Stimulated activated effector memory CD8-positive, alpha-beta T cell treated with anti-CD3 and anti-CD28 coated beads, Interleukin-12 subunit alpha, Interleukin-12 subunit beta, amount 100 ng/mL, for 72 hours (primary cell): ENCODE results near the gene C1orf198.
A peak's percentile ranks its signal among the peaks of the same experiment; 100 is the strongest.

Experiments used
- ATAC-seq: fragments of 150-1000 bp; cut with Tn5 transposase; 2 replicates; pipeline ENCODE4 v1.10.0; 2021
- DNase-seq, 2 donors: peaks; one replicate each; pipeline ENCODE4 v3.0.0; 2021 to 2022; ENCODE audit warnings: low spot score in 2 of 2
- H3K27ac Mint-ChIP-seq: one replicate; pipeline ENCODE4 v1.8.0; 2022; ENCODE audit warnings: mild to moderate bottlenecking, mixed read lengths
- H3K36me3 Mint-ChIP-seq: one replicate; pipeline ENCODE4 v1.8.0; 2022; ENCODE audit warnings: mild to moderate bottlenecking, mixed read lengths
- H3K4me1 Mint-ChIP-seq: one replicate; pipeline ENCODE4 v1.8.0; 2022; ENCODE audit warnings: mixed read lengths
- H3K4me3 Mint-ChIP-seq: one replicate; pipeline ENCODE4 v1.8.0; 2022; ENCODE audit warnings: mild to moderate bottlenecking, mixed read lengths
- H3K9me3 Mint-ChIP-seq: one replicate; pipeline ENCODE4 v1.8.0; 2022; ENCODE audit warnings: mixed read lengths

The C1orf198 gene

GRCh38 chr1:230836793-230837192 lies 31.5 kb downstream of the C1orf198 start:
- no peak for ATAC-seq
- H3K4me3 Mint-ChIP-seq: no peak overlapping the region
- H3K27ac Mint-ChIP-seq: no peak overlapping the region
- no peaks in the 10 kb centered on the region for H3K9me3 Mint-ChIP-seq
- H3K36me3 Mint-ChIP-seq: peaks cover 9% of the 10 kb centered on the region
- no peaks in the 10 kb centered on the region for H3K4me1 Mint-ChIP-seq
- no peak for DNase-seq

GRCh38 chr1:230836347-230836746 lies 32.0 kb downstream of the C1orf198 start:
- Mint-ChIP-seq H3K4me1 (no peaks in the 10 kb centered on the region), H3K4me3 (no peak overlapping the region), H3K27ac (no peak overlapping the region), H3K9me3 (no peaks in the 10 kb centered on the region), H3K36me3 (peaks cover 9% of the 10 kb centered on the region)
- DNase-seq: no peak
- no peak for ATAC-seq

- Mint-ChIP-seq H3K27ac (no peak overlapping the region), H3K4me1 (no peaks in the 10 kb centered on the region), H3K9me3 (no peaks in the 10 kb centered on the region), H3K4me3 (no peak overlapping the region), H3K36me3 (peaks cover 6% of the 10 kb centered on the region)
- DNase-seq: no peak
- no peak for ATAC-seq
Observed at GRCh38 chr1:230834292-230834691, 34.0 kb downstream of the C1orf198 start.

- ATAC-seq: no peak
- no peak for DNase-seq
- Mint-ChIP-seq H3K9me3 (no peaks in the 10 kb centered on the region), H3K36me3 (peaks cover 5% of the 10 kb centered on the region), H3K4me1 (no peaks in the 10 kb centered on the region), H3K27ac (no peak overlapping the region), H3K4me3 (no peak overlapping the region)
Observed at GRCh38 chr1:230833511-230833910, 34.8 kb downstream of the C1orf198 start.

- Mint-ChIP-seq H3K36me3 (no peaks in the 10 kb centered on the region), H3K4me1 (no peaks in the 10 kb centered on the region), H3K27ac (no peak overlapping the region), H3K4me3 (no peak overlapping the region), H3K9me3 (no peaks in the 10 kb centered on the region)
- DNase-seq (no peak), ATAC-seq (no peak)
Observed at GRCh38 chr1:230832476-230832875, 35.8 kb downstream of the C1orf198 start.

GRCh38 chr1:230831771-230832170 lies 36.5 kb downstream of the C1orf198 start:
- ATAC-seq (no peak), DNase-seq (no peak)
- Mint-ChIP-seq H3K4me1 (no peaks in the 10 kb centered on the region), H3K9me3 (no peaks in the 10 kb centered on the region), H3K36me3 (no peaks in the 10 kb centered on the region), H3K4me3 (no peak overlapping the region), H3K27ac (no peak overlapping the region)

- no peaks in the 10 kb centered on the region for H3K4me1 Mint-ChIP-seq
- no peak overlapping the region for H3K27ac Mint-ChIP-seq
- H3K36me3 Mint-ChIP-seq: no peaks in the 10 kb centered on the region
- no peak overlapping the region for H3K4me3 Mint-ChIP-seq
- H3K9me3 Mint-ChIP-seq: no peaks in the 10 kb centered on the region
- no peak for DNase-seq
- no peak for ATAC-seq
Observed at GRCh38 chr1:230828421-230828820, 39.9 kb downstream of the C1orf198 start.

GRCh38 chr1:230827801-230828200 lies 40.5 kb downstream of the C1orf198 start:
- H3K9me3 Mint-ChIP-seq: no peaks in the 10 kb centered on the region

GRCh38 chr1:230827081-230827681 lies 41.1 kb downstream of the C1orf198 start:
- H3K9me3 Mint-ChIP-seq: no peaks in the 10 kb centered on the region
- H3K27ac Mint-ChIP-seq: no peak overlapping the region
- no peaks in the 10 kb centered on the region for H3K4me1 Mint-ChIP-seq
- ATAC-seq (peak; percentile 27), DNase-seq (peak in 1 of 2 donors; percentile 45)
- no peaks in the 10 kb centered on the region for H3K36me3 Mint-ChIP-seq
- no peak overlapping the region for H3K4me3 Mint-ChIP-seq

More at GRCh38 chr1:230827801-230828200, 40.5 kb downstream of the C1orf198 start:
- Mint-ChIP-seq H3K36me3 (no peaks in the 10 kb centered on the region), H3K27ac (no peak overlapping the region), H3K4me1 (no peaks in the 10 kb centered on the region), H3K4me3 (no peak overlapping the region)
- DNase-seq (peak in 1 of 2 donors; percentile 35), ATAC-seq (no peak)

- ATAC-seq (no peak), DNase-seq (peak in 1 of 2 donors; percentile 30)
- no peaks in the 10 kb centered on the region for H3K9me3 Mint-ChIP-seq
- H3K4me3 Mint-ChIP-seq: no peak overlapping the region
- H3K4me1 Mint-ChIP-seq: no peaks in the 10 kb centered on the region
- no peaks in the 10 kb centered on the region for H3K36me3 Mint-ChIP-seq
- no peak overlapping the region for H3K27ac Mint-ChIP-seq
Observed at GRCh38 chr1:230826166-230826875, 42.0 kb downstream of the C1orf198 start.

- ATAC-seq (no peak), DNase-seq (peak in 1 of 2 donors; percentile 35)
- Mint-ChIP-seq H3K9me3 (no peaks in the 10 kb centered on the region), H3K27ac (no peak overlapping the region), H3K4me3 (no peak overlapping the region), H3K4me1 (no peaks in the 10 kb centered on the region), H3K36me3 (no peaks in the 10 kb centered on the region)
Observed at GRCh38 chr1:230825761-230826160, 42.6 kb downstream of the C1orf198 start.

- DNase-seq (peak in 1 of 2 donors; percentile 17), ATAC-seq (no peak)
- Mint-ChIP-seq H3K27ac (no peak overlapping the region), H3K9me3 (no peaks in the 10 kb centered on the region), H3K4me3 (no peak overlapping the region), H3K4me1 (no peaks in the 10 kb centered on the region), H3K36me3 (no peaks in the 10 kb centered on the region)
Observed at GRCh38 chr1:230824919-230825721, 43.2 kb downstream of the C1orf198 start.

- Mint-ChIP-seq H3K27ac (no peak overlapping the region), H3K4me3 (no peak overlapping the region), H3K4me1 (no peaks in the 10 kb centered on the region), H3K36me3 (no peaks in the 10 kb centered on the region), H3K9me3 (no peaks in the 10 kb centered on the region)
- no peak for ATAC-seq
- peak in 1 of 2 donors; percentile 22 for DNase-seq
Observed at GRCh38 chr1:230824551-230824918, 43.8 kb downstream of the C1orf198 start.

- H3K9me3 Mint-ChIP-seq: no peaks in the 10 kb centered on the region
- H3K4me3 Mint-ChIP-seq: no peak overlapping the region
- no peaks in the 10 kb centered on the region for H3K4me1 Mint-ChIP-seq
- DNase-seq (peak in 1 of 2 donors; percentile 36), ATAC-seq (no peak)
- no peaks in the 10 kb centered on the region for H3K36me3 Mint-ChIP-seq
- no peak overlapping the region for H3K27ac Mint-ChIP-seq
Observed at GRCh38 chr1:230823931-230824381, 44.4 kb downstream of the C1orf198 start.

GRCh38 chr1:230823426-230823825 lies 44.9 kb downstream of the C1orf198 start:
- no peak overlapping the region for H3K4me3 Mint-ChIP-seq
- no peak overlapping the region for H3K27ac Mint-ChIP-seq
- DNase-seq: peak in 1 of 2 donors; percentile 28
- no peak for ATAC-seq
- no peaks in the 10 kb centered on the region for H3K4me1 Mint-ChIP-seq
- no peaks in the 10 kb centered on the region for H3K36me3 Mint-ChIP-seq
- H3K9me3 Mint-ChIP-seq: no peaks in the 10 kb centered on the region
